ENCODE measurements around the gene MIB2. TPM values are rescaled to one million over a fixed set of nuclear protein-coding genes. Genes with fewer than 3 reads are reported as not detected.
"Not testable (repeated sequence)": the region's sequence is repeated elsewhere in the genome, so short reads cannot be mapped to it uniquely, and the experiment has no call there.

The MIB2 gene
- total RNA-seq, 2 donors from 2014 or later = 29.3 to 43.5 TPM

- ATAC-seq (peak in 1 of 2 donors; percentile 41), DNase-seq (ENCODE audit: low spot score) (no peak)
- no peaks in the 10 kb centered on the region for H3K9me3 Mint-ChIP-seq
- H3K36me3 Mint-ChIP-seq = no peaks in the 10 kb centered on the region
- no peak overlapping the region for H3K4me3 Mint-ChIP-seq
- no peaks in the 10 kb centered on the region for H3K27me3 Mint-ChIP-seq
- H3K4me1 Mint-ChIP-seq (ENCODE audit: low read depth in 2 of 2) = peaks cover 0 to 3% of the 10 kb centered on the region in 2 donors
- H3K27ac Mint-ChIP-seq = no peak overlapping the region
Observed at GRCh38 chr1:1593834-1594601, 21.3 kb upstream of the MIB2 start.

- peak in 1 of 2 donors; percentile 2 for ATAC-seq
- H3K4me3 Mint-ChIP-seq = no peak overlapping the region
- no peaks in the 10 kb centered on the region for H3K36me3 Mint-ChIP-seq
- no peaks in the 10 kb centered on the region for H3K27me3 Mint-ChIP-seq
- H3K9me3 Mint-ChIP-seq = no peaks in the 10 kb centered on the region
- peaks cover 0 to 4% of the 10 kb centered on the region in 2 donors for H3K4me1 Mint-ChIP-seq (ENCODE audit: low read depth in 2 of 2)
- H3K27ac Mint-ChIP-seq = no peak overlapping the region
- no peak for DNase-seq (ENCODE audit: low spot score)
Observed at GRCh38 chr1:1594602-1595260, 20.6 kb upstream of the MIB2 start.

- not testable (repeated sequence) for H3K27me3 Mint-ChIP-seq; H3K4me3 Mint-ChIP-seq; H3K4me1 Mint-ChIP-seq (ENCODE audit: low read depth in 2 of 2); H3K36me3 Mint-ChIP-seq; H3K27ac Mint-ChIP-seq; DNase-seq (ENCODE audit: low spot score); H3K9me3 Mint-ChIP-seq; ATAC-seq
Observed at GRCh38 chr1:1595341-1595740, 20.0 kb upstream of the MIB2 start.

- no peak for ATAC-seq
- peaks cover 0 to 4% of the 10 kb centered on the region in 2 donors for H3K4me1 Mint-ChIP-seq (ENCODE audit: low read depth in 2 of 2)
Observed at GRCh38 chr1:1596493-1597274, 18.6 kb upstream of the MIB2 start.

GRCh38 chr1:1597275-1597930, 17.9 kb upstream of the MIB2 start:
- H3K4me3 Mint-ChIP-seq = no peak overlapping the region
- no peak overlapping the region for H3K27ac Mint-ChIP-seq
- no peak for DNase-seq (ENCODE audit: low spot score)
- H3K9me3 Mint-ChIP-seq = no peaks in the 10 kb centered on the region
- no peaks in the 10 kb centered on the region for H3K27me3 Mint-ChIP-seq
- H3K36me3 Mint-ChIP-seq = no peaks in the 10 kb centered on the region
- ATAC-seq = no peak
- H3K4me1 Mint-ChIP-seq (ENCODE audit: low read depth in 2 of 2) = peaks cover 0 to 4% of the 10 kb centered on the region in 2 donors

More at GRCh38 chr1:1596493-1597274, 18.6 kb upstream of the MIB2 start:
- Mint-ChIP-seq H3K9me3 (no peaks in the 10 kb centered on the region), H3K36me3 (no peaks in the 10 kb centered on the region), H3K27ac (no peak overlapping the region), H3K4me3 (no peak overlapping the region), H3K27me3 (no peaks in the 10 kb centered on the region)
- no peak for DNase-seq (ENCODE audit: low spot score)

- Mint-ChIP-seq H3K27me3 (no peaks in the 10 kb centered on the region), H3K4me3 (no peak overlapping the region), H3K36me3 (no peaks in the 10 kb centered on the region), H3K4me1 (ENCODE audit: low read depth in 2 of 2) (peaks cover 0 to 4% of the 10 kb centered on the region in 2 donors), H3K9me3 (no peaks in the 10 kb centered on the region), H3K27ac (no peak overlapping the region)
- ATAC-seq = no peak
- no peak for DNase-seq (ENCODE audit: low spot score)
Observed at GRCh38 chr1:1598051-1598719, 17.1 kb upstream of the MIB2 start.

GRCh38 chr1:1598720-1599029, 16.6 kb upstream of the MIB2 start:
- Mint-ChIP-seq H3K4me3 (peak overlapping the region; percentile 74), H3K9me3 (no peaks in the 10 kb centered on the region), H3K4me1 (ENCODE audit: low read depth in 2 of 2) (peaks cover 0 to 4% of the 10 kb centered on the region in 2 donors), H3K27me3 (no peaks in the 10 kb centered on the region), H3K27ac (no peak overlapping the region), H3K36me3 (no peaks in the 10 kb centered on the region)
- ATAC-seq = no peak
- no peak for DNase-seq (ENCODE audit: low spot score)

GRCh38 chr1:1599030-1599934, 16.0 kb upstream of the MIB2 start:
- Mint-ChIP-seq H3K9me3 (no peaks in the 10 kb centered on the region), H3K4me3 (peak overlapping the region; percentile 74), H3K27ac (no peak overlapping the region), H3K27me3 (no peaks in the 10 kb centered on the region), H3K4me1 (ENCODE audit: low read depth in 2 of 2) (peaks cover 0 to 4% of the 10 kb centered on the region in 2 donors), H3K36me3 (no peaks in the 10 kb centered on the region)
- ATAC-seq (peak; percentile 76 to 86), DNase-seq (ENCODE audit: low spot score) (no peak)

- no peaks in the 10 kb centered on the region for H3K27me3 Mint-ChIP-seq
- no peaks in the 10 kb centered on the region for H3K9me3 Mint-ChIP-seq
- H3K4me3 Mint-ChIP-seq = peak within 1 kb of the TSS; percentile 74
- no peaks in the 10 kb centered on the region for H3K36me3 Mint-ChIP-seq
- no peak within 1 kb of the TSS for H3K27ac Mint-ChIP-seq
- ATAC-seq = peak in 1 of 2 donors; percentile 55
- H3K4me1 Mint-ChIP-seq (ENCODE audit: low read depth in 2 of 2) = peaks cover 0 to 4% of the 10 kb centered on the region in 2 donors
- DNase-seq (ENCODE audit: low spot score) = no peak
Observed at GRCh38 chr1:1599935-1600860, 15.1 kb upstream of the MIB2 start, which contains the start of gene FNDC10. TSS of gene FNDC10 (minus strand) at chr1:1600135. CDS start at chr1:1600015, 120 bp downstream.

GRCh38 chr1:1600861-1601563, 14.3 kb upstream of the MIB2 start:
- H3K27me3 Mint-ChIP-seq = no peaks in the 10 kb centered on the region
- peaks cover 0 to 4% of the 10 kb centered on the region in 2 donors for H3K4me1 Mint-ChIP-seq (ENCODE audit: low read depth in 2 of 2)
- no peaks in the 10 kb centered on the region for H3K9me3 Mint-ChIP-seq
- H3K27ac Mint-ChIP-seq = no peak overlapping the region
- no peak for ATAC-seq
- no peak overlapping the region for H3K4me3 Mint-ChIP-seq
- no peaks in the 10 kb centered on the region for H3K36me3 Mint-ChIP-seq
- DNase-seq (ENCODE audit: low spot score) = no peak

GRCh38 chr1:1601564-1602303, 13.6 kb upstream of the MIB2 start:
- DNase-seq (ENCODE audit: low spot score) (no peak), ATAC-seq (no peak)
- H3K27ac Mint-ChIP-seq = no peak overlapping the region
- no peaks in the 10 kb centered on the region for H3K27me3 Mint-ChIP-seq
- no peaks in the 10 kb centered on the region for H3K36me3 Mint-ChIP-seq
- H3K4me1 Mint-ChIP-seq (ENCODE audit: low read depth in 2 of 2) = peaks cover 2 to 5% of the 10 kb centered on the region in 2 donors
- no peaks in the 10 kb centered on the region for H3K9me3 Mint-ChIP-seq
- H3K4me3 Mint-ChIP-seq = no peak overlapping the region
